HEK293 (cell line): ENCODE data around the gene PDP2.

Source experiments
- CTCF ChIA-PET: fragments of 350-600 bp; formaldehyde crosslinking; extraction: SDS; loops from one replicate; lab custom pipeline; 2021; ENCODE audit warnings: antibody characterized with exemption; lab: Yijun Ruan, JAX
- POLR2A ChIA-PET: fragments of 300-600 bp; formaldehyde crosslinking; extraction: SDS; loops from one replicate; lab custom pipeline; 2020; ENCODE audit warnings: antibody characterized with exemption, inconsistent platforms; lab: Yijun Ruan, JAX
- H3K27ac ChIP-seq: fragments of 200-500 bp; sonication (Bioruptor generic); 2 replicates; pipeline ENCODE4 v1.5.1; 2014; ENCODE audit warnings: low read depth, low read length, control low read depth, inconsistent platforms; ENCODE audit errors: extremely low read depth
- H3K36me3 ChIP-seq, 2 experiments: fragments of 200-500 bp in 1 of 2; sonication (Bioruptor generic) in 1 of 2; 1 replicate in 1 of 2; 2 replicates in 1 of 2; pipeline ENCODE4 v1.5.1; 2014 to 2017; ENCODE audit warnings: inconsistent platforms in 2 of 2, low read length in 2 of 2; ENCODE audit not compliant: control insufficient read depth in 2 of 2, insufficient read depth in 1 of 2
- H3K4me1 ChIP-seq: fragments of 200-500 bp; sonication (Bioruptor generic); 2 replicates; pipeline ENCODE4 v1.5.1; 2014; ENCODE audit warnings: mild to moderate bottlenecking, low read length, inconsistent platforms; ENCODE audit not compliant: control insufficient read depth, insufficient read depth
- H3K4me3 ChIP-seq: 2 replicates; pipeline ENCODE4 v1.5.1; 2011; ENCODE audit warnings: low read depth, mild to moderate bottlenecking, control low read depth, low read length, moderate library complexity
- H3K9me3 ChIP-seq: fragments of 200-500 bp; sonication (Bioruptor generic); 2 replicates; pipeline ENCODE4 v1.5.1; 2014; ENCODE audit warnings: low read depth, low read length, inconsistent platforms; ENCODE audit not compliant: control insufficient read depth, insufficient read depth
- GLI2 ChIP-seq: fragments of 450-650 bp; formaldehyde crosslinking; IDR thresholded peaks from 2 replicates; pipeline ENCODE4; 2017; ENCODE audit warnings: missing biosample characterization, missing genetic modification characterization, low read depth, borderline replicate concordance
- GLIS2 ChIP-seq: fragments of 450-650 bp; formaldehyde crosslinking; IDR thresholded peaks from 2 replicates; pipeline ENCODE4 v1.5.1; 2016; ENCODE audit warnings: missing biosample characterization, missing genetic modification characterization
- KLF16 ChIP-seq: fragments of 450-650 bp; formaldehyde crosslinking; IDR thresholded peaks from 2 replicates; pipeline ENCODE4 v1.5.1; 2017; ENCODE audit warnings: missing biosample characterization, missing genetic modification characterization
- MZF1 ChIP-seq: fragments of 450-650 bp; formaldehyde crosslinking; IDR thresholded peaks from 2 replicates; pipeline ENCODE4 v1.5.1; 2017; ENCODE audit warnings: missing biosample characterization, missing genetic modification characterization, borderline replicate concordance
- PRDM2 ChIP-seq: fragments of 450-650 bp; formaldehyde crosslinking; IDR thresholded peaks from 2 replicates; pipeline ENCODE4 v1.5.1; 2016; ENCODE audit warnings: missing biosample characterization, missing genetic modification characterization, borderline replicate concordance
- SETDB1 ChIP-seq: IDR thresholded peaks from one replicate; pipeline ENCODE4 v1.6.1; 2017; ENCODE audit warnings: mild to moderate bottlenecking, low read length, moderate library complexity, mixed read lengths; ENCODE audit not compliant: insufficient read length
- SP2 ChIP-seq: fragments of 450-650 bp; formaldehyde crosslinking; IDR thresholded peaks from 2 replicates; pipeline ENCODE4 v1.5.1; 2016; ENCODE audit warnings: missing biosample characterization, missing genetic modification characterization
- YY1 ChIP-seq: fragments of 450-650 bp; formaldehyde crosslinking; IDR thresholded peaks from 2 replicates; pipeline ENCODE4 v1.5.1; 2018; ENCODE audit warnings: missing biosample characterization, missing genetic modification characterization
- ZBTB20 ChIP-seq: fragments of 450-650 bp; formaldehyde crosslinking; IDR thresholded peaks from 2 replicates; pipeline ENCODE4 v1.5.1; 2016; ENCODE audit warnings: missing biosample characterization, missing genetic modification characterization
- ZNF146 ChIP-seq: fragments of 450-650 bp; formaldehyde crosslinking; IDR thresholded peaks from 2 replicates; pipeline ENCODE4 v1.5.1; 2016; ENCODE audit warnings: missing biosample characterization, missing genetic modification characterization
- ZNF24 ChIP-seq: fragments of 450-650 bp; formaldehyde crosslinking; IDR thresholded peaks from 2 replicates; pipeline ENCODE4 v1.5.1; 2016; ENCODE audit warnings: missing biosample characterization, missing genetic modification characterization
- ZNF324 ChIP-seq: fragments of 450-650 bp; formaldehyde crosslinking; IDR thresholded peaks from 2 replicates; pipeline ENCODE4 v1.5.1; 2016; ENCODE audit warnings: missing biosample characterization, missing genetic modification characterization
- ZNF335 ChIP-seq: fragments of 450-650 bp; formaldehyde crosslinking; conservative IDR thresholded peaks from 2 replicates; pipeline ENCODE4 v1.5.1; 2016; ENCODE audit warnings: missing biosample characterization, missing genetic modification characterization
- ZNF37A ChIP-seq: fragments of 450-650 bp; IDR thresholded peaks from 2 replicates; pipeline ENCODE4 v1.5.1; 2018; ENCODE audit warnings: missing biosample characterization, missing genetic modification characterization
- ZNF48 ChIP-seq: fragments of 450-650 bp; formaldehyde crosslinking; IDR thresholded peaks from 2 replicates; pipeline ENCODE4 v1.5.1; 2016; ENCODE audit warnings: missing biosample characterization, missing genetic modification characterization
- ZSCAN18 ChIP-seq: fragments of 450-650 bp; formaldehyde crosslinking; IDR thresholded peaks from 2 replicates; pipeline ENCODE4 v1.5.1; 2016; ENCODE audit warnings: missing biosample characterization, missing genetic modification characterization
- ZXDB ChIP-seq: fragments of 450-650 bp; formaldehyde crosslinking; IDR thresholded peaks from 2 replicates; pipeline ENCODE4 v1.5.1; 2016; ENCODE audit warnings: missing biosample characterization, missing genetic modification characterization
- TF ChIP-seq, protein P1 (sequence below): fragments of 450-650 bp; formaldehyde crosslinking; IDR thresholded peaks from 2 replicates; pipeline ENCODE4 v1.5.1; 2016; ENCODE audit warnings: missing biosample characterization, missing genetic modification characterization
- TF ChIP-seq, protein P2 (sequence below): IDR thresholded peaks from 2 replicates; pipeline ENCODE4 v1.6.1; 2011; ENCODE audit warnings: mild to moderate bottlenecking, low read depth, low read length, borderline replicate concordance

PDP2 gene

DNA sequence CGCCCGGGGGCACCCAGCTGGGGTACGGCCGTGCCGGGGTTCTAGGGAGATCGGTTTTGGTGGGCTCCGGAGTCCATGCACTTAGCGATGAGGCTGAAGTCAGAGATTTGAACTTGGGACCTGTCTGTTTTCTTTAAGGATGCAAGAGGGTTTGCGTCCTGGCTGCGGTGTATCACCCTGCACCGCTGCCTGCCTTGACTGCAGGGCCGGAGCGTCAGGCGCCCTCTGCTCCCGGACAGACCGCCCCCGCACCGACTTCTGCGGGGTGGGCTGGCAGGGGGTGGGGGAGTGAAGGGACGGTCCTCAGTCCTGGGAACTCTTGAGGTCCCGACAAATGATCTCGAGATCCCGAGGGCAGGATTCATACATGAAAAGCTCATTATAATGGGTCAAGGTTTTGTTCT is 701 bp downstream of the PDP2 start:
- peaks cover 4 to 20% of the 10 kb centered on the region in 2 experiments; a peak in 2 of 3 replicates for H3K36me3 ChIP-seq
- POLR2A ChIA-PET, result interaction anchor here (0.6 to 2.3 kb wide), 11 partner anchors 8 to 160 kb away, joined by 3 to 9 read pairs (median 5); partner anchors contain the start of genes CES3 and NAE1
- peak overlapping the region; percentile 53; the same call in 1 of the 2 replicates for H3K27ac ChIP-seq
- no peaks in the 10 kb centered on the region for H3K9me3 ChIP-seq
- peak overlapping the region; percentile 78 for H3K4me3 ChIP-seq
- no peaks in the 10 kb centered on the region for H3K4me1 ChIP-seq
- TF ChIP-seq PRDM2 (tag by site-specific recombination), result 0 out of 2 replicates have a peak, but pooled peaks have one; percentile 14
- no peak for TF ChIP-seq ZNF146
- TF ChIP-seq ZNF48 (tag by site-specific recombination), result no peak
- TF ChIP-seq MZF1 (tag by site-specific recombination), result no peak
- TF ChIP-seq ZXDB (tag by site-specific recombination), result no peak
- 0 out of 2 replicates have a peak, but pooled peaks have one; percentile 12 for TF ChIP-seq GLIS2
- TF ChIP-seq ZBTB20, result peak; percentile 32; the same call in 1 of the 2 replicates
- peak; percentile 1; the same call in 1 of the 2 replicates for TF ChIP-seq SP2 (tag by site-specific recombination)
- CTCF ChIA-PET, result interaction anchor here (0.6 to 2.4 kb wide), 12 partner anchors 8 to 474 kb away, joined by 3 to 16 read pairs (median 5); partner anchors contain the start of gene NAE1

DNA sequence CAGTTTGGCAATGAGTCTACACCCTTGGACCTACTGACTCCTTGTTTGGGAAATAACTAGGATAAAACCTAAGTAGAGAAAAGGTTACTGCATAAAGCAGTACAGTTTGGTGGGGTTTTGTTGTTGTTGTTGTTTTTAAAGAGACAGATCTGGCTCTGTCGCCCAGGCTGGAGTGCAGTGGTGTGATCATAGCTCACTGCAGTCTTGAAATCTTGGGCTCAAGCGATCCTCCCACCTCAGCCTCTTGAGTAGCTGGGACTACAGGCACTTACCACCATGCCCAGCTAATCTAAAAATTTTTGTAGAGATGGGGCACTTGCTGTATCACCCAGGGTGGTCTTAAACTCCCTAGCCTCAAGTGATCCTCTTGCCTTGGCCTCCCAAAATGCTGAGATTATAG is 1.2 kb downstream of the PDP2 start:
- H3K27ac ChIP-seq, result no peak overlapping the region
- ChIA-PET POLR2A (interaction anchor here (0.8 to 2.3 kb wide), 5 partner anchors 11 to 56 kb away, joined by 4 to 9 read pairs (median 5); partner anchors contain the start of gene NAE1), CTCF (interaction anchor here (0.7 to 2.4 kb wide), 10 partner anchors 9 to 474 kb away, joined by 3 to 16 read pairs (median 4); partner anchors contain the start of gene NAE1)
- H3K4me1 ChIP-seq, result 0 out of 2 replicates have a peak, but pooled peaks cover under 1% of the 10 kb centered on the region
- TF ChIP-seq SETDB1 (no peak), ZNF335 (no peak), KLF16 (tag by site-specific recombination) (no peak), ZNF24 (tag by site-specific recombination) (no peak), YY1 (tag by site-specific recombination) (no peak), ZNF37A (no peak), ZSCAN18 (tag by site-specific recombination) (no peak), GLI2 (tag by site-specific recombination) (no peak), ZNF324 (tag by site-specific recombination) (no peak)
- TF ChIP-seq, protein P1, sequence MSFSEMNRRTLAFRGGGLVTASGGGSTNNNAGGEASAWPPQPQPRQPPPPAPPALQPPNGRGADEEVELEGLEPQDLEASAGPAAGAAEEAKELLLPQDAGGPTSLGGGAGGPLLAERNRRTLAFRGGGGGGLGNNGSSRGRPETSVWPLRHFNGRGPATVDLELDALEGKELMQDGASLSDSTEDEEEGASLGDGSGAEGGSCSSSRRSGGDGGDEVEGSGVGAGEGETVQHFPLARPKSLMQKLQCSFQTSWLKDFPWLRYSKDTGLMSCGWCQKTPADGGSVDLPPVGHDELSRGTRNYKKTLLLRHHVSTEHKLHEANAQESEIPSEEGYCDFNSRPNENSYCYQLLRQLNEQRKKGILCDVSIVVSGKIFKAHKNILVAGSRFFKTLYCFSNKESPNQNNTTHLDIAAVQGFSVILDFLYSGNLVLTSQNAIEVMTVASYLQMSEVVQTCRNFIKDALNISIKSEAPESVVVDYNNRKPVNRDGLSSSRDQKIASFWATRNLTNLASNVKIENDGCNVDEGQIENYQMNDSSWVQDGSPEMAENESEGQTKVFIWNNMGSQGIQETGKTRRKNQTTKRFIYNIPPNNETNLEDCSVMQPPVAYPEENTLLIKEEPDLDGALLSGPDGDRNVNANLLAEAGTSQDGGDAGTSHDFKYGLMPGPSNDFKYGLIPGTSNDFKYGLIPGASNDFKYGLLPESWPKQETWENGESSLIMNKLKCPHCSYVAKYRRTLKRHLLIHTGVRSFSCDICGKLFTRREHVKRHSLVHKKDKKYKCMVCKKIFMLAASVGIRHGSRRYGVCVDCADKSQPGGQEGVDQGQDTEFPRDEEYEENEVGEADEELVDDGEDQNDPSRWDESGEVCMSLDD (tag by site-specific recombination), result no peak
- TF ChIP-seq, protein P2, sequence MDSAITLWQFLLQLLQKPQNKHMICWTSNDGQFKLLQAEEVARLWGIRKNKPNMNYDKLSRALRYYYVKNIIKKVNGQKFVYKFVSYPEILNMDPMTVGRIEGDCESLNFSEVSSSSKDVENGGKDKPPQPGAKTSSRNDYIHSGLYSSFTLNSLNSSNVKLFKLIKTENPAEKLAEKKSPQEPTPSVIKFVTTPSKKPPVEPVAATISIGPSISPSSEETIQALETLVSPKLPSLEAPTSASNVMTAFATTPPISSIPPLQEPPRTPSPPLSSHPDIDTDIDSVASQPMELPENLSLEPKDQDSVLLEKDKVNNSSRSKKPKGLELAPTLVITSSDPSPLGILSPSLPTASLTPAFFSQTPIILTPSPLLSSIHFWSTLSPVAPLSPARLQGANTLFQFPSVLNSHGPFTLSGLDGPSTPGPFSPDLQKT, result no peak
- no peak overlapping the region; the same call in 1 of the 2 replicates for H3K4me3 ChIP-seq
- H3K36me3 ChIP-seq, result peaks cover 4 to 25% of the 10 kb centered on the region in 2 experiments; a peak in 2 of 3 replicates
- no peaks in the 10 kb centered on the region for H3K9me3 ChIP-seq
